GM21526 (cell line): ENCODE results near the gene ATE1.

Experiments
- ATAC-seq: cut with Tn5 transposase; IDR thresholded peaks from one replicate; pipeline ENCODE4 v1.9.1; 2021; ENCODE audit warnings: moderate library complexity; ENCODE audit not compliant: unreplicated experiment, low FRiP score

Gene ATE1

GRCh38 chr10:121880895-121881294 is 46.9 kb downstream of the ATE1 start:
- no peak for ATAC-seq

DNA sequence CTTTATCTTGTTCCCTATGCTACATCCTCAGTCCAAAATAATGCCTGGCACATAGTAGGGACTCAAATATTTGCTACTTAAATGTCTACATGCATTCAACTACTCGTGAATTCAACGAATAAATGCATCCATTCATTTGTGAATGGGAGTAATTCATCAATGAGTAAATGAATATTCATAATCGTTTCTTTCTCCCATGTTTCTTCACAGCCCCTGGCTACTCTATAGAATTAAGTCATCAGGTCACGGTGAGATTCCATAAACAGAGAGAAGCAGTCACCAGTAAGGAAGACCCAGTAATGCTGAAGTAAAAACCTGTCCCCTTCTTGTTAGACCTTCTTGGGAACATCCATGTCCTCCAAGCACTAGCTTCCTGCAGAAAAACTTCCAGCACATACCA is 48.4 kb downstream of the ATE1 start:
- ATAC-seq = no peak

- ATAC-seq = no peak
Observed at GRCh38 chr10:121873236-121873635, 54.6 kb downstream of the ATE1 start.

GRCh38 chr10:121870413-121870812 is 57.4 kb downstream of the ATE1 start:
- ATAC-seq = no peak

GRCh38 chr10:121865554-121865953 is 62.3 kb downstream of the ATE1 start:
- ATAC-seq = no peak

- ATAC-seq = no peak
Observed at GRCh38 chr10:121864653-121865052, 63.2 kb downstream of the ATE1 start.

DNA sequence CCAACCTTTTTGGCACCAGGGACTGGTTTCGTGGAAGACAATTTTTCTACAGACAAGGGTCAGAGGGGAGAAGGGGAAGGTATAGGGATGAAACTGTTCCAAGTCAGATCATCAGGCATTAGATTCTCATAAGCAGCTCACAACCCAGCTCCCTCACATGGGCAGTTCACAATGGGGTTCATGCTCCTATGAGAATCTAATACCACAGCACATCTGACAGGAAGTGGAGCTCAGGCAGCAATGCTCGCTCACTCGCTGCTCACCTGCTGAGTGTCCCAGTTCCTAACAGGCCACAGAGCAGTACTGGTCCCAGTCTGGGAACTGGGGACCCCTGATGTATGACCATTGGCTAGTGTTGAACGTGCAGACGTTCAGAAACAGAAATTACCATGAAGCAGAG is 63.7 kb downstream of the ATE1 start:
- ATAC-seq = no peak

- ATAC-seq = no peak
Observed at GRCh38 chr10:121862649-121863048, 65.2 kb downstream of the ATE1 start.

DNA sequence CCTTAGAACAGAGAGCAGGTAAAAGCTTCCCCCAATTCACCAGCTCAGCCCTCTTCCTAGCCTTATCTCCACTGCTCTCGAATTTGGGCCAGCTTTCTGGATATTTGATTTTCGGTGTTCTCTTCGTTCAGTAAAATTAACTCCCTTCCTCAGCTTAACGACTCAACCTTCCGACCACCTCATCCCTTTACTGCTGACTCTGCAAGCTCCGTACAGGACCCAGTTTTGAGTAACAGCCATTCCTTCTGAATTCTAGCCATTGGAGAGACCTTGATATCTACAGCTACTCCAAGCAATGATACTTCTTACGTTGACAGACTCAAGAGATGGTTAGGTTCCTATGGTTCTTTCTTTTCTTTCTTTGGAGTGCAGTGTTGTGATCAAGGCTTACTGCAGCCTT is 65.8 kb downstream of the ATE1 start:
- no peak for ATAC-seq

GRCh38 chr10:121860810-121861209 is 67.0 kb downstream of the ATE1 start:
- no peak for ATAC-seq

DNA sequence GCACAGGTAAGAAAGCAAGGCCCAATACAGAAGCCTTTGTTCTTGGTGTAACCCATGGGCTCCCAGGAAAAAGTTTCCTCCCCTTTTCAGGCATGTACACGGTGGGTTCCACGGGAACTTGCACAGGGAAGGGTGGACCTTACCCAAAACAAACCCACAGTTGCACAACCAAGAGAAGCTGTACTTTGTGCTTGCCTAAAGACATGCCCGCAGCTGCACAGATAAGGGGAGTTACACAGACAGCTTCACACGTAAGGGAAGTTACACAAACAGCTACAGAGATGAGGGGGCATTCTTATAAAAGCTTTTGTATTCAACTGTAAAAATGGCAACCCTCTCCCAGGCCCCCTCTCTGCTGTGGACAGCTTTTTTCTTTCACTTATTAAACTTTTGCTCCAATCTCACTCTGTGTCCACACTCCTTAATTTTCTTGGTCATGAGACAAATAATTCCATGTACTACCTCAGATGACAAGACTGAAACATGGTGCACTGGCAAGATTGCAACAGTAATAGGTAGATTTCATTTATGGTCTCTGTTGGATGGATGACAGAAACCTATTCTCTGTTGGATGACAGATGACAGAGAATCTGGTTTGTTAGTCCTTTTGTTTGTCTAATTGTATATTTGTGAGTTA is 72.9 kb downstream of the ATE1 start:
- ATAC-seq = no peak

DNA sequence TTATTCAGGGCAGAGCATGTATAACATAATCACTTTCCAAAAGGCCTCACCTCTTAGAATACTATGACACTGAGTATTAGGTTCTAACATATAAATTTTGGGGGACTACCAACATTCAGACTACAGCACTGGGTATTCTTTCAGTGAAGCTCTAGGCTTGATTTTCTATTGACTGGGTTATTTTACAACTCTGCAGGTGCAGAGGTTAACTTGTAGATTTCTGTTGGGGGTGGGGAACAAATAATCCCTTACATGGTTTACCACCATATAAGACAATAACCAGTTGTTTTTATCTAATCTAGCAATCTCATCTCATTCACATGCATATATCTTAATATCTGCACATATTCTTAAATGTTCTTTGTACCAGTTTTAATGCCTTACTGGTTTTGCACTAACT is 73.9 kb downstream of the ATE1 start:
- no peak for ATAC-seq

GRCh38 chr10:121851786-121852185 is 76.0 kb downstream of the ATE1 start:
- no peak for ATAC-seq

DNA sequence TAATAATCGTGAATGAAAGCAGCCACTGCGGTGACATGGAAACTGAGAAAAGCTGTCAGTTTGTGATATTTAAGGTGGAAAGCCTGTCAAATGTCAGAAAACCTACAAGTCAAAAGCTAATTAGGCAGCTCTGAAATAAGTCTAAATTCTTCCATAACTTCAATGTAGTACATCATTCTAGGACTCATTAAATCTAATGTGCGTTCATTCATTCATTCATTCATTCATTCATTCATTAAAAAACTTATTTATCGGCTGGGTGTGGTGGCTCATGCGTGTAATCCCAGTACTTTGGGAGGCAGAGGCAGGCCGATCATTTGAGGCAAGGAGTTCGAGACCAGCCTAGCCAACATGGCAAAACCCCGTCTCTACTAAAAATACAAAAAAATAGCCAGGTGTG is 79.7 kb downstream of the ATE1 start:
- ATAC-seq = no peak

DNA sequence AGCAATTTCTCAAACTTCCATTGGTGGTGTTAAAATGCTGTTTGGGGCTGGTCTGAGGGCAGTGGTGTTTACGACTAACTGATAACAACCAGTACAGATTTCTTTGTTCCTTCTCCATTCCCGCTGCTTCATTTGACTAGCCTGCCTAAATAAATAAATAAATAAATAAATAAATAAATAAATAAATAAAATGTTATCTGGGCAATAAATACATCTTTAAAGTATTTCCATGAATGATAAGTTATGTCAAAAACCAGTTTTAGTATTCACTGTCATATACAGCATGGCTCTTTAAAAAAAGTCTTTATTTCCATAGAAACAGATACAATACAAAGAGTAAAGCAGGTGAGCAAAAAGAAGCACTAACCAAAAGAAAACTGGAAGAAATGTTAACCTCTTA is 81.3 kb downstream of the ATE1 start:
- no peak for ATAC-seq

- ATAC-seq = no peak
Observed at GRCh38 chr10:121845044-121845784, 82.6 kb downstream of the ATE1 start.

DNA sequence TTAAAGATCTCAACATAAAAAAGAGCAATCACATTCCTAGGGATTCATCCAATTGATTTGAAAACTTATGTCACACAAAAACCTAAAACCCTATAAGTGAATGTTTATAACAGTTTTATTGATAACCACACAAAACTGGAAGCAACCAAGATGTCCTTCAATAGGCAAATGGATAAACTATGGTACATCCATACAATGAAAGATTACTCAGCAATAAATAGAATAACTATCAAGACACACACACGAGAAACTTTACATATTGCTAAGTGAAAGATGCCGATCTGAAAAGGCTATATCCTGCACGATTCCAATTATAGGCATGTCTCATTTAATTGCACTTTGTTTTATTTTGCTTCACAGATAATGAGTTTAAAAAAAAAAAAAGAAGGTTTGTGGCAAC is 83.3 kb downstream of the ATE1 start:
- ATAC-seq = no peak

GRCh38 chr10:121843379-121843778 is 84.5 kb downstream of the ATE1 start:
- no peak for ATAC-seq

DNA sequence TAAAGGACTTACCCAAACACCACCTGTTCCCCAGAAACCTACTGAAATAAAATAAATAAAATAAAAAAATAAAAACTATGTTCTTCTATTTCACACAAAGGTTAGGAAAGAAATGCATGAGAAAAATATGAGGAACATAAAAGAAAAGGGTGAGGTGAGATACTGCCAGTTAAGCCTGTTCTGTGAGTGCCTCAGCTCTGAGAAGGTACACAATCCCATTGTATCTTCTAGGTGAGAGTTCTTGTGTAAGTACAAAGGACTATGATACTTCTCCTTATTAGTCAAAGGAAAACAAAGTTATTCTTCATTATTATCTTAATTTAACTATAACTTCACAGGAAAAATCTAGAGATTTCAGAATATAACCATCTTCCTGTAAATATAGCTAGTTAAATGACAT is 86.0 kb downstream of the ATE1 start:
- no peak for ATAC-seq

DNA sequence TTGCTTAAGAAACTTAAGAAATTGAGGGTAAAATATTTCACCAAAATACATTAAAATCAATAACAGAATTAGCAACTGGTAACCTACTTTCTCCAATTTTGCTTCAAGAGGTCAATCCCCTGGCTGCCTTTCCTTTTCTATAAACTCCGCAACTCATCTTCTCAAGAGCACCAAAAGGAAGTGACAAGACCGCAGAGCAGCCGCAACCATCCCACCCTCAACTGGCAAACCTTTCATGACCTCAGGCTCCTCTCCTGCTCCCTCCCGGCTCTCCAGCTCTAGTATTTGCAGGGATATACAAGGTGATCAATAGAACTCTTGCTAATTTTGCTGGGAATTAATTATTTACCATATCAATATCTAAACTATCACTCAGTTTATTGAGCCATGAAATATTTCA is 88.9 kb downstream of the ATE1 start:
- ATAC-seq = no peak

DNA sequence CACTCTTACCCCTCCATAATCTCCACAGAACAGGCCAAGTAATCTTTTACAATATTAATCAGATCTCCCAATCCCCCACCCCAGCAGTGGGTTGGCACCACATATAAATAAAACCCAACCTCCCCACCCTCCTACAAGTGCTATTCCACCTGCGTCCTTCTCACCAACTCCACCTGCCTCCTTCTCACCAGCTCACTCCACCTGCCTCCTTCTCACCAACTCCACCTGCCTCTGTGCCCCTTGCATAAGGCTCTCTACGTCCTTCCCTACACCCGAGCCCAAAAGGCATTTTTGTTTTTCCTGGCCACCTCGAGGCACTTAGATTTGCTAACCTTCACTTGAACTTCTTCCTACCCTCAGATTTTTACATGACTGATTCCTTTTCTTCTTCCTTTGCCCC is 89.7 kb downstream of the ATE1 start:
- ATAC-seq = no peak

DNA sequence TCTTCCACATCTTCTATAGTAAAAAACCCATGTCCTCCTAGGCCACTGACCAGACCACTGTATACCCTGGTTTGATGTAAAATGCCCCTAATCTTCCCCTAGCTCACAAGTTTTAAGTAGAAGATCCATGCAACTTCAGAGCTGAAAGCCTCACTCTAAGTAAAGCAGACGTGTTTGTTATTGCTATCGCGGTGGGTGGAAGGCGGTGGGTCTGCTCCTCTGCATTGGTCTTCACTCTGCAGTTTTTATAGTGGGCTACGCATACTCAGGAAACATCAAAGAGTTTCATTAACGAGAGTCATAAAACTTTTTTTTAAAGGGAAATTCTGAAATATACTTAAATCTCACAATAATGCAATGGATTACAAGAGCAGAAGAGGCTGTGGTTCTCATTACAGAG is 91.7 kb downstream of the ATE1 start:
- no peak for ATAC-seq
